B cell (primary cell): ENCODE data around the gene COL19A1. TPM values are rescaled to one million over a fixed set of nuclear protein-coding genes. Genes with fewer than 3 reads are reported as not detected.

Experiments used
- ATAC-seq: fragments of 200-7000 bp; cut with Tn5 transposase; one replicate; pipeline ENCODE4 v1.10.0; 2021; ENCODE audit warnings: low read depth, mild to moderate bottlenecking, moderate number of reproducible peaks, moderate library complexity
- CTCF ChIA-PET: fragments of 350-600 bp; sonication (Branson Sonifier 250); formaldehyde crosslinking; loops from one replicate; lab custom pipeline; 2021; ENCODE audit warnings: antibody characterized with exemption, inconsistent platforms; lab: Charles Lee
- POLR2A ChIA-PET: fragments of 350-600 bp; sonication (Branson Sonifier 250); formaldehyde crosslinking; loops from one replicate; lab custom pipeline; 2021; ENCODE audit warnings: antibody characterized with exemption; lab: Charles Lee
- DNase-seq: peaks from one replicate; pipeline ENCODE4 v3.0.0; 2013
- H2AFZ ChIP-seq: 2 replicates; pipeline ENCODE4 v1.6.1; 2012; ENCODE audit warnings: mild to moderate bottlenecking, low read depth, low read length; ENCODE audit not compliant: insufficient read depth, poor library complexity, severe bottlenecking
- H3K27ac ChIP-seq, 2 donors: 1 replicate in 1 of 2; 2 replicates in 1 of 2; pipeline ENCODE4 v1.5.1; 2012 to 2013; ENCODE audit warnings: low read length in 2 of 2, mild to moderate bottlenecking in 2 of 2, moderate library complexity in 1 of 2
- H3K27me3 ChIP-seq, 4 experiments: fragments of 200-600 bp in 1 of 4; sonication (generic) in 1 of 4; replicated peaks in 1 of 4; 1 replicate in 2 of 4; 2 replicates in 2 of 4; pipeline versions ENCODE4 v1.6.1 to v1.7.0; 2013 to 2016; ENCODE audit warnings: low read length in 3 of 4, mild to moderate bottlenecking in 2 of 4, mixed read lengths in 1 of 4, moderate library complexity in 1 of 4; ENCODE audit not compliant: insufficient read depth in 4 of 4, control insufficient read depth in 3 of 4; ENCODE audit errors: control extremely low read depth in 1 of 4
- H3K36me3 ChIP-seq, 2 experiments: replicated peaks in 1 of 2; 1 replicate in 1 of 2; 2 replicates in 1 of 2; pipeline versions ENCODE4 v1.6.1 to v1.7.1; 2013; ENCODE audit warnings: low read length in 1 of 2; ENCODE audit not compliant: insufficient read depth in 2 of 2, control insufficient read depth in 1 of 2; ENCODE audit errors: control extremely low read depth in 1 of 2, extremely low read depth in 1 of 2
- H3K4me1 ChIP-seq, 2 donors: fragments of 200-600 bp in 1 of 2; sonication (generic) in 1 of 2; 1 replicate in 1 of 2; 2 replicates in 1 of 2; pipeline versions ENCODE4 v1.5.1 to v1.6.1; 2013 to 2017; ENCODE audit warnings: low read length in 2 of 2; ENCODE audit not compliant: control insufficient read depth in 2 of 2, insufficient read depth in 2 of 2
- H3K4me2 ChIP-seq: replicated peaks from 2 replicates; pipeline ENCODE3; 2012; ENCODE audit warnings: mild to moderate bottlenecking, low read depth, low read length; ENCODE audit not compliant: poor library complexity, severe bottlenecking
- H3K4me3 ChIP-seq, 5 experiments: fragments of 200-600 bp in 1 of 5; sonication (generic) in 1 of 5; 1 replicate in 3 of 5; 2 replicates in 2 of 5; pipeline versions ENCODE4 v1.5.1 to v1.7.0; 2011 to 2016; ENCODE audit warnings: low read length in 4 of 5, mild to moderate bottlenecking in 4 of 5, low read depth in 2 of 5, control low read depth in 1 of 5, moderate library complexity in 1 of 5; ENCODE audit not compliant: insufficient read depth in 1 of 5; ENCODE audit errors: control extremely low read depth in 1 of 5, extremely low read depth in 1 of 5
- H3K79me2 ChIP-seq: fragments of 200-600 bp; sonication (generic); one replicate; pipeline ENCODE4 v1.6.0; 2016; ENCODE audit warnings: low read length; ENCODE audit not compliant: control insufficient read depth, insufficient read depth
- H3K9ac ChIP-seq: fragments of 200-600 bp; sonication (generic); 2 replicates; pipeline ENCODE4 v1.6.1; 2017; ENCODE audit warnings: mild to moderate bottlenecking, low read length, moderate library complexity
- H3K9me3 ChIP-seq, 3 donors: one replicate each; pipeline versions ENCODE4 v1.6.1 to v1.7.1; 2013; ENCODE audit warnings: low read length in 2 of 3; ENCODE audit not compliant: control insufficient read depth in 2 of 3, insufficient read depth in 1 of 3; ENCODE audit errors: control extremely low read depth in 1 of 3
- H4K20me1 ChIP-seq: 2 replicates; pipeline ENCODE4 v1.6.0; 2012; ENCODE audit warnings: mild to moderate bottlenecking, low read length; ENCODE audit not compliant: insufficient read depth, control insufficient read depth, poor library complexity, severe bottlenecking
- H3K27ac Mint-ChIP-seq: one replicate; pipeline ENCODE4 v1.8.0; 2021; ENCODE audit warnings: mixed read lengths
- H3K27me3 Mint-ChIP-seq: one replicate; pipeline ENCODE4 v1.8.0; 2021; ENCODE audit warnings: mixed read lengths
- H3K4me1 Mint-ChIP-seq: one replicate; pipeline ENCODE4 v1.8.0; 2021; ENCODE audit warnings: mixed read lengths
- H3K4me3 Mint-ChIP-seq: one replicate; pipeline ENCODE4 v1.8.0; 2021; ENCODE audit warnings: mixed read lengths
- H3K9me3 Mint-ChIP-seq: one replicate; pipeline ENCODE4 v1.8.0; 2022; ENCODE audit warnings: mixed read lengths; ENCODE audit not compliant: insufficient read depth
- CTCF ChIP-seq: fragments of 200-600 bp; IDR thresholded peaks from one replicate; pipeline ENCODE4 v1.8.0; 2022; ENCODE audit warnings: antibody characterized with exemption, mild to moderate bottlenecking
- EZH2 ChIP-seq: IDR thresholded peaks from 2 replicates; pipeline ENCODE4 v1.6.1; 2012; ENCODE audit warnings: borderline replicate concordance, low read depth, mild to moderate bottlenecking, moderate library complexity, low read length; ENCODE audit not compliant: insufficient read depth, poor library complexity, severe bottlenecking
- WGBS: methylation state at CpG from one replicate; pipeline ENCODE4 v1.1.5; 2013; ENCODE audit warnings: missing lambda C conversion rate; ENCODE audit not compliant: insufficient coverage; 5-methylcytosine and 5-hydroxymethylcytosine counted together
- intact Hi-C: fragments of 100-400 bp; cut with micrococcal nuclease; formaldehyde crosslinking; loops from one replicate; pipeline ENCODE4 v1.10.0; 2022
- polyA plus RNA-seq: library from polyadenylated mRNA; depleted of rRNA; stranded (reverse); fragments of >200 nt; gene quantifications from 2 replicates; pipeline ENCODE4 v1.2.3, GENCODE V29; 2012
- total RNA-seq, 2 donors: library from RNA; stranded (reverse); fragments of 120-200 nt in 1 of 2; gene quantifications; 1 replicate in 1 of 2; 2 replicates in 1 of 2; pipeline versions ENCODE4 v1.2.3 to v1.2.4, GENCODE V29; 2013 to 2022

The COL19A1 gene
- total and polyA plus RNA-seq, 2 donors (not counting 1 experiment from before 2014, with no cell fraction given): 14.6 to 61.4 TPM

DNA sequence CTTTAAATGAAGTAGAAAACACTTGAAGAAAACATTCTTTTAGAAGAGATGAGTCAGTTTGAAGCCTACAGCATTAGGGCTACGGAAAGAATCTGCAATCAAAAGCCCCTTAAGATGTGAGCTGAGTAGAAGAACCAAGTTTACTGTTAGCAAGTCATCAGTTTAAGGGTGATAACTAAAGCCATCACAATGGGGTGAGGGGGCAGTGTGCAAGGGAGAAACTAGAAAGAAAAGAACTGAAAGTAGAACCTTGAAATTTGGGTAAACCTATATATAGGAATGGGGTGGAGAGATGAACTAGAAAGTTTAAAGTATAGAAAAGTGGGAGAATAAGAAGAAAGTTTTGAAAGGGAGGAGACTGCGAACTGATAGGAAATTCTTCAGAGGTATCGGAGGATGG is 212.9 kb downstream of the COL19A1 start:
- H3K36me3 ChIP-seq: peaks cover 0 to 12% of the 10 kb centered on the region in 2 experiments
- ATAC-seq (no peak), DNase-seq (no peak)
- no peak overlapping the region for H3K9ac ChIP-seq
- H3K27ac Mint-ChIP-seq: no peak overlapping the region
- intact Hi-C loops: no loop called here
- no peaks in the 10 kb centered on the region for H3K9me3 Mint-ChIP-seq
- H4K20me1 ChIP-seq: no peaks in the 10 kb centered on the region
- H3K4me3 Mint-ChIP-seq: no peak overlapping the region
- no peaks in the 10 kb centered on the region for H3K4me1 Mint-ChIP-seq
- H3K9me3 ChIP-seq: no peaks in the 10 kb centered on the region
- H3K79me2 ChIP-seq: no peaks in the 10 kb centered on the region
- ChIA-PET POLR2A (no interaction called here), CTCF (no interaction called here)
- no peaks in the 10 kb centered on the region for H3K4me1 ChIP-seq
- no peaks in the 10 kb centered on the region for H3K27me3 Mint-ChIP-seq
- no peaks in the 10 kb centered on the region for H3K27me3 ChIP-seq
- H3K27ac ChIP-seq: no peak overlapping the region
- WGBS: 96% methylated on average over 3 of the region's 3 CpGs
- no peak overlapping the region for H3K4me3 ChIP-seq
- H2AFZ ChIP-seq: no peak overlapping the region
- TF ChIP-seq CTCF: no peak
- TF ChIP-seq EZH2: no peak
- H3K4me2 ChIP-seq: no peak overlapping the region

- H3K27ac Mint-ChIP-seq: no peak overlapping the region
- intact Hi-C loops: no loop called here
- no peaks in the 10 kb centered on the region for H3K79me2 ChIP-seq
- no peak overlapping the region for H3K9ac ChIP-seq
- H3K27me3 ChIP-seq: no peaks in the 10 kb centered on the region
- no peaks in the 10 kb centered on the region for H3K9me3 Mint-ChIP-seq
- no peak for ATAC-seq
- H3K4me1 Mint-ChIP-seq: no peaks in the 10 kb centered on the region
- 100% methylated on average over 1 of the region's 4 CpGs for WGBS
- no peak overlapping the region for H3K27ac ChIP-seq
- ChIA-PET CTCF (no interaction called here), POLR2A (no interaction called here)
- no peaks in the 10 kb centered on the region for H3K9me3 ChIP-seq
- H3K4me2 ChIP-seq: no peak overlapping the region
- no peak overlapping the region for H3K4me3 Mint-ChIP-seq
- H3K4me1 ChIP-seq: no peaks in the 10 kb centered on the region
- no peaks in the 10 kb centered on the region for H4K20me1 ChIP-seq
- no peak overlapping the region for H3K4me3 ChIP-seq
- DNase-seq: no peak
- no peaks in the 10 kb centered on the region for H3K27me3 Mint-ChIP-seq
- peaks cover 0 to 12% of the 10 kb centered on the region in 2 experiments for H3K36me3 ChIP-seq
- H2AFZ ChIP-seq: no peak overlapping the region
- TF ChIP-seq EZH2: no peak
- TF ChIP-seq CTCF: no peak
Measured at GRCh38 chr6:70080443-70081070, 214.2 kb downstream of the COL19A1 start.
